ACC112 (cell line): ENCODE measurements around the gene DAB2IP.

Source experiments
- H2AFZ ChIP-seq: fragments of 200-600 bp; sonication (generic); one replicate; pipeline ENCODE4 v1.6.0; 2017; ENCODE audit warnings: antibody characterized with exemption, low read length; ENCODE audit not compliant: unreplicated experiment
- H3K27ac ChIP-seq: fragments of 200-600 bp; sonication (generic); 2 replicates; pipeline ENCODE4 v1.5.1; 2014; ENCODE audit warnings: low read depth, mild to moderate bottlenecking, antibody characterized with exemption, low read length, moderate library complexity
- H3K27me3 ChIP-seq: fragments of 200-600 bp; sonication (generic); 2 replicates; pipeline ENCODE4 v1.6.1; 2014; ENCODE audit warnings: mild to moderate bottlenecking, antibody characterized with exemption, low read length, moderate library complexity, mixed read lengths; ENCODE audit not compliant: insufficient read depth
- H3K36me3 ChIP-seq: fragments of 200-600 bp; sonication (generic); 2 replicates; pipeline ENCODE4 v1.6.1; 2016; ENCODE audit warnings: mild to moderate bottlenecking, antibody characterized with exemption, low read length, moderate library complexity, mixed read lengths; ENCODE audit not compliant: insufficient read depth
- H3K4me1 ChIP-seq: fragments of 200-600 bp; sonication (generic); one replicate; pipeline ENCODE4 v1.6.1; 2016; ENCODE audit warnings: low read length, mixed read lengths; ENCODE audit not compliant: insufficient read depth, unreplicated experiment, control insufficient read depth
- H3K4me3 ChIP-seq: fragments of 200-600 bp; sonication (generic); 2 replicates; pipeline ENCODE4 v1.5.1; 2014; ENCODE audit warnings: mild to moderate bottlenecking, low read depth, low read length
- H3K79me2 ChIP-seq: fragments of 200-600 bp; sonication (generic); one replicate; pipeline ENCODE4 v1.6.0; 2016; ENCODE audit warnings: low read length; ENCODE audit not compliant: control insufficient read depth, unreplicated experiment, insufficient read depth

Gene DAB2IP

DNA sequence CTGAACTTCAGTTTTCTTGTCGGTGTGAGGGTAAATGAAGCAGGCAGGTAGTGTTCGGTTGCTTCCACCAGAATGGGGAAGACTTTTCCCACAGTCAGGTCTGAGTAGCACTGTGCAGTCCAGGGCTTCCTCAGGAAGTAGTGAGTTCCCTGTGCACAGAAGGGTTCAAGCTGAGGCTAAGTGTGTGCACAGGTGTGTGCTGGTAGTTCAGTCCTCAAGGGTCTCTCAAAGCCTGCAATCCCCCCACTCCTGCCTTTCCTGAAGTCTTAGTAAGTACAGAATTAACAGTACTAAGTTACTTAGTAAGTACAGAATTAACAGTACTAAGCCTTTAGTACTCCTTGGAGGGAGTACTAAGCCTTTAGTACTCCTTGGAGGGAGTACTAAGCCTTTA is 1.4 kb downstream of the DAB2IP start:
- Histone ChIP-seq H3K36me3 (no peaks in the 10 kb centered on the region), H3K4me3 (no peak overlapping the region), H3K27ac (no peak overlapping the region), H3K4me1 (peaks cover 8% of the 10 kb centered on the region), H3K27me3 (peaks cover 43% of the 10 kb centered on the region), H2AFZ (no peak overlapping the region), H3K79me2 (no peaks in the 10 kb centered on the region)

DNA sequence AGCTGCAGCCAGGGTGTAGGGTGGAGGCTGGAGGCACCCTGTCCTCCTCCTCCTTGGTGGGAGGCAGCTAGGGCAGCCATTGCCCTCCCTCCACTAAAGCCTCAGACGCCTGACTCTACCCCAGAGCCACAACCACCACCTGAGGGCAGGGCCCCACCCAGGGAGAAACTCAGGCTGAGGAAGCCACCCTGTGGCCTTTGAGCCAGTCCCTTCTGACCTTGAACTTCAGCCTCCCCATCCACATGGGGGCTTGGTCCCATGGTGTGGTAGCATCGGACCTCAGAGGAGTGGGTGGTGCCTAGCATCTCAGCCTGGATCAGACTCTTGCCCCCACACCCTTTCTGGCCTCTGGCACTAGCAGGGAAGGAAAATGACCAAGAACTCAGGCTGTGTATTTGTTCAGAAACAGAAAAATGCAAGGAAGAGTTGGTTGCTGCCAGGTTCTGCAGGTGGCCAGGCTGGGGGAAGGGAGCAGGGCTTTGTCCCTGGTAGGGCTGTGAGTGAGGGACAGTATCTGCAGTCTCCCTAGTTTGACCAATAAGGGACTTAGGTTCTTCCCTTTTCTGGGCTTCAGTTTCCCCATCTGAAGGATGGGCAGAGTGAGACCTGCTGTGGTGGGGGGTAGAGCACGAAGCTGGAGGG is 3.2 kb downstream of the DAB2IP start:
- Histone ChIP-seq H3K36me3 (no peaks in the 10 kb centered on the region), H3K4me3 (no peak overlapping the region), H3K79me2 (no peaks in the 10 kb centered on the region), H3K4me1 (peaks cover 8% of the 10 kb centered on the region), H3K27me3 (peaks cover 43% of the 10 kb centered on the region), H2AFZ (no peak overlapping the region), H3K27ac (no peak overlapping the region)

DNA sequence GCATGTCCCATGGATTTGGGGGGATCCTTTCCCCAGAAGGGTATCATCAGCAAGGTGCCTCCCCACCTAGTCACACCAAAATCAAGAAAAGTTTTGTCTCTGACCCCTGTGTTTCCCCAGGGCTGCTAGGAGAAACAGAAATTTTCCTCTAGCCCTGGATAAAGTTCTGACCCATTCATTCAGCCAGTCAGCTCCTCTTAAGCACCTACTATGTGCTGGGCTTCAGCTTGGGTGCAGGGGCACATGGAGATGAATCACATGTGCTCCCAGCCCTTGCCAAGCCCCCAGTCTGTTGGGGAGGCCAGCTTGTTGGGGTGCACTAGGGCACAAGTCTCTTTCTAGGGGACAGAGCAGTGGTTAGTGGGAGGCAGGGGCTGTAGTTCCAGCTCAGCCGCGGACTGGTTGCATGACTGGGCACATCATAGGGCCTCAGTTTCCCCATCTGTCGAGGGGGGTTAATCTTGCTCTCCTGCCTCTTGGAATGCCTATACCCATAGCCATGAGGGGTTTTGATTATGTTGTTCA is 3.9 kb downstream of the DAB2IP start:
- H3K4me1 ChIP-seq: peaks cover 8% of the 10 kb centered on the region
- no peak overlapping the region for H2AFZ ChIP-seq
- no peaks in the 10 kb centered on the region for H3K36me3 ChIP-seq
- H3K79me2 ChIP-seq: no peaks in the 10 kb centered on the region
- peaks cover 43% of the 10 kb centered on the region for H3K27me3 ChIP-seq
- no peak overlapping the region for H3K27ac ChIP-seq
- no peak overlapping the region for H3K4me3 ChIP-seq

DNA sequence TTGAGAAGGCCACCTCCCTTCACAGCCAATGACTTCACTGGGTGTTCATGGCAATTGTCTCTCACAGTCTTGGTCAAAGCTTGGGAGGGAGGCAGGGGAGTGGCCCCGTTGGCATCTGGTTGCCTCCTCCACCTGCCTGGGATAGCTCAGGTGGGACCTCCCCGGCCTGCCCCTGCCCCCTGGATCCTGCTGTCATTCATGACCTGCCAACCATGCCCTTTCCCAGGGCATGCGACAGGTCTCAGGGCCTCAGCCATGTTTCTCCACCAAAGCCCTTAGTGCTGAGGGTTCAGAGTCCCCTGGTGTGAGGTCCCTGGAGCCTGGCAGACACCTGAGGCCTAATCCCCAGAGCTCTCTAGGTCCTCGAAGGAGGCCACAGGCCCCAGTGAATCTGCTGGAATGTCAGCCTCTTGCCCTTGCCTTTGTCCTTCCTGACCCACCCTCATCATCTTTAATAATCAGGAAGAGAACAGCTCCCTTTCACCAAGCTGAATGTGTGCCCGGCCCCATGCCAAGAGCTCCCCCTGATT is 5.6 kb downstream of the DAB2IP start:
- no peak overlapping the region for H2AFZ ChIP-seq
- H3K27ac ChIP-seq: no peak overlapping the region
- peaks cover under 1% of the 10 kb centered on the region for H3K4me1 ChIP-seq
- no peaks in the 10 kb centered on the region for H3K36me3 ChIP-seq
- H3K79me2 ChIP-seq: no peaks in the 10 kb centered on the region
- peaks cover 27% of the 10 kb centered on the region for H3K27me3 ChIP-seq
- no peak overlapping the region for H3K4me3 ChIP-seq

DNA sequence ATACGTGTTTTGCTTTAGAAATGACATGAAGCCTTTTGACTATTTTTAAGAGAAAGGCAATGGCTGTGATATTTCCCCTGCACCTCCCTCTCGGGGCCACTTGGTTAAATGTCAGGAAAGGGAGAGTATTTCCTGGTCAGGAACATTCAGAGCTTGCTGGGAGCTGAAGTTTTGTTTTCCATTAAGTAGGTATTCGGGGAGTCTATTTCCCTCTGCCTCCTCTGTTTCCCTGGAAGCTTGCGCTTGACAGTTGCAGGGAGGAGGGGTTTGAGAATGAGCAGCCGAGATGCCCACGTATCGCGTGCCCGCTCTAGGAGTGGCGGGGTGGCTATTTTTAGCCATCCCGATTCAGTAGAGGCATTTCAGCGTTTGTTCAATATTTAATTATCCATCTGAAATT is 6.7 kb downstream of the DAB2IP start:
- peaks cover 21% of the 10 kb centered on the region for H3K27me3 ChIP-seq
- H3K36me3 ChIP-seq: no peaks in the 10 kb centered on the region
- no peak overlapping the region for H3K4me3 ChIP-seq
- H2AFZ ChIP-seq: no peak overlapping the region
- H3K27ac ChIP-seq: no peak overlapping the region
- no peaks in the 10 kb centered on the region for H3K79me2 ChIP-seq
- H3K4me1 ChIP-seq: no peaks in the 10 kb centered on the region

DNA sequence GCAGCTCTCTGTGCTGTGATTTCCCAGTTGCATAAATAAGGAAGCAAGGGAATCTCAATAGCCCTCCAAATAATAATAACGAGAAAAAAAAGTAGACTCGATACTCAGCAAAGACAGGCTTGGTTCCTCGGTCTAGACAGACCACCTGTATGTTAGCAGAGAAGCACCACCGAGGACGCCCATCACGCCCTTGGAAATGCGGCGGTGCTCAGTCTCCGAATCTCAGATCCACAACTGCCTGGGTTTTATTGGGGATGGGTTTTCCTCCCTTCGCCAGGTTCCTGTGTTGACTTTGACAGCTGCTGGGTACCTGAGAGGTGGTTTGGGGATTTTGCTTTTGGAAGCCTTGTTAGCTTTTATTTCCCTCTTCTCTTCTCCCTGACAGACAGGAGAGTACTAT is 7.2 kb downstream of the DAB2IP start:
- Histone ChIP-seq H3K27ac (no peak overlapping the region), H2AFZ (no peak overlapping the region), H3K4me1 (no peaks in the 10 kb centered on the region), H3K4me3 (no peak overlapping the region), H3K27me3 (peaks cover 17% of the 10 kb centered on the region), H3K79me2 (no peaks in the 10 kb centered on the region), H3K36me3 (no peaks in the 10 kb centered on the region)

DNA sequence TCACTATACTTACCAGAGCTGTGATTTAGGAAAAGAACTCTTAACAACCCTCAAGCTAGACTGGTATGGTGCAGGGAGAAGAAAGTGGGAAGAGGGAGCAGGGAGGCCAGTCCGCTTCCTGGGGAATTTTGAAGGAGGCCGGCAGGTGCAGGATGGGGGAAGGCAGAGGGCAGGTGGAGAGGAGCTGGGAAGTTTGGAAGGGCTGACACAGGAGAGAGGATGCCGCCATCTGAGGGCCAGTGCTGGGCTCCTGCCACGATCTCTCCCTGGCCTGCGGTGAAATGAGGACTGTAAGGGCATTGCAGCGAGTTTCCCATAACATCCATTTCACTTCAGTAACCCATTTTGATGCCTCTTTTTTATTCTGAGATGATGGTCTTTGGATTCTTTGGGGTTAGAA is 8.9 kb downstream of the DAB2IP start:
- H3K27me3 ChIP-seq: peaks cover 6% of the 10 kb centered on the region
- no peaks in the 10 kb centered on the region for H3K36me3 ChIP-seq
- no peaks in the 10 kb centered on the region for H3K79me2 ChIP-seq
- no peak overlapping the region for H3K4me3 ChIP-seq
- H3K27ac ChIP-seq: no peak overlapping the region
- no peaks in the 10 kb centered on the region for H3K4me1 ChIP-seq
- H2AFZ ChIP-seq: no peak overlapping the region

DNA sequence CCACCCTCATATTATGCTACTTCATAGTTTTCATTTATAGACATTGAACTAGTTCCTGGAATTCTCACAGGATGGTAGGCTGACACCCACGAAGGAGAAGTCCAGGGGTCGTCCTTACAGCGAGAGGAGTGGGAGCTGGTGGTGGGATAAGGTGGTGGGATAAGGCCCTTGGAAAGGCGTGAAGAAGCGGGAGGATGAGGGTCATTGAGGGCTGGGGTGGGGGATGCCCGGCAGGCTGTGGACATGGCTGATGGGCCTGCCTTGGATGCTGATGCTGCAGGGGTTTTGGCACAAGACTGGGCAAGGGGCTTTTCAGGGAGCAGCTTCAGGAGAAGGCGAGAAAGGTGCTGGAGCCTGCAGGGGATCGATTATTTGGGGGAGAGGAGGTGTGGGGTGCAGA is 9.4 kb downstream of the DAB2IP start:
- H3K4me1 ChIP-seq: no peaks in the 10 kb centered on the region
- H2AFZ ChIP-seq: no peak overlapping the region
- H3K36me3 ChIP-seq: no peaks in the 10 kb centered on the region
- H3K27ac ChIP-seq: no peak overlapping the region
- no peak overlapping the region for H3K4me3 ChIP-seq
- H3K27me3 ChIP-seq: peaks cover 6% of the 10 kb centered on the region
- H3K79me2 ChIP-seq: no peaks in the 10 kb centered on the region

DNA sequence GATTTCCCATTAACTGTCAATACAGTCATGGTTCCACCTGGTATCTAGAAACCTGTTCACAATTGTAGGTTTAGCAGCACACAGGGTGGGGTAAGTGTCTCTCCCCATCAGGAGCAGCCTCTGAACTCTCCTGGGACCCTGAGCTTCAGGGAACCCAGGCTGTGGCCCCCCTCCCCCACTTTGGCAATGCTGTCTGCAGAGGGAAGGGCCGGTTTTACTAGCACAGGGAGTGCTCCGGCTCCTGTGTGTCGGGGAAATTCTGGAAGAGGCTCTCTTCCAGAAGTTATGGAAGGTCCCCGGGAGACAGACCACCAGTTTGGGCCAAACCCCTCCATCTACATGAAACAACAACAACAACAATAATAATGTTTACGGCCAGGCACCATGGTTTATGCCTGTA is 9.9 kb downstream of the DAB2IP start:
- Histone ChIP-seq H3K79me2 (no peaks in the 10 kb centered on the region), H2AFZ (no peak overlapping the region), H3K36me3 (no peaks in the 10 kb centered on the region), H3K27ac (no peak overlapping the region), H3K27me3 (peaks cover 6% of the 10 kb centered on the region), H3K4me3 (no peak overlapping the region), H3K4me1 (no peaks in the 10 kb centered on the region)

DNA sequence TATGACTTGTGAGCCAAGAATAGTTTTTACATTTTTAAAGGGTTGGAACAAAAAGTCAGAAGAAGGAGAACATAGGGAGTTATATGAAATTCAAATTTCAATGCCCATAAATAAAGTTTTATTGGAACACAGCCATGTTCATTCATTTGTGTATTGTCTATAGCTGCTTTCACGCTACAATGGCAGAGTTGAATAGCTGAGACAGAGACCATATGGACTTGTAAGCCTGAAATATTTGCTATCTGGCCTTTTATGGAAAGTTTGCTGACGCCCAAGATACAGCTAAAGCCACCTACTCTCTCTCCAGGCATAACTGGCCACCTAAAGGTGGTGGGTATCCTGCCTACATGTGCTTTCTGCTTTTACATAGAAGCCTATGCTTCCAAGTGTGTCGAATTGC is 10.9 kb downstream of the DAB2IP start:
- Histone ChIP-seq H3K4me1 (no peaks in the 10 kb centered on the region), H3K27me3 (peaks cover 6% of the 10 kb centered on the region), H2AFZ (no peak overlapping the region), H3K36me3 (no peaks in the 10 kb centered on the region), H3K4me3 (no peak overlapping the region), H3K27ac (no peak overlapping the region), H3K79me2 (no peaks in the 10 kb centered on the region)

DNA sequence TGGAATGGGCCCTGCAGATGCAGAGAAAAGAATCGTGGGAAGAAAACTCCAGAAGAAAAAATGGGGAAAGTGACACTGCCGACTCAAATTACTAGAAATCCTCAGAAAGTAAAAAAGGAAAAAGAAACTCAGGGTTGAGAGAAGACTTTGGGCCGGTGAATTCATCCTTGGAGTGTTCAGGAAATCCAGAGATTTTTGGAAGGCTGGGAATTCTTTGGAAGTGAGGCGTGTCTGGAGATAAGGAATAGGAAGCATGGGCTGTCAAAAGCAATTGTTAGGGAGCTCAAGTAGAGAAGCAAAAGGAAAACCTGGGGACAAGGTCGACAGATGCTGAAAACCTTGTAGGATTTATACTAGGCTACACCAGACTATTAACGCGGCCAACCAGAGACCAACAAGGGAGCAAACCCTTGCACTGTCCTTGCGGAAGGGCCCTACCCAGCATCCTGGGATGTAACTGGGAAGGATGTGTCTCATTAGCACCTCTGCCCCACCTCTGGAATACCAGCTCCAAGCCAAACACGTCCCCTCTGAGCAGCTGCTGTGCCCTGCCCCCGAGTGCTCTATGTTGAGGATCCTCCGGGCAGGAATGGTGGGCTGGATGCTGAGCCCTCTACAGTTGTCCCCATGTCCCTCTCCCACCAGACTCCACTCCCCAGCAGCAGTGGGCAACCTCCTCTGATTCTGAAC is 11.6 kb downstream of the DAB2IP start:
- H2AFZ ChIP-seq: no peak overlapping the region
- H3K4me3 ChIP-seq: no peak overlapping the region
- H3K27me3 ChIP-seq: peaks cover 6% of the 10 kb centered on the region
- no peaks in the 10 kb centered on the region for H3K79me2 ChIP-seq
- no peaks in the 10 kb centered on the region for H3K36me3 ChIP-seq
- H3K4me1 ChIP-seq: no peaks in the 10 kb centered on the region
- H3K27ac ChIP-seq: no peak overlapping the region
